ENCODE data around the gene RDX.

RDX gene

DNA sequence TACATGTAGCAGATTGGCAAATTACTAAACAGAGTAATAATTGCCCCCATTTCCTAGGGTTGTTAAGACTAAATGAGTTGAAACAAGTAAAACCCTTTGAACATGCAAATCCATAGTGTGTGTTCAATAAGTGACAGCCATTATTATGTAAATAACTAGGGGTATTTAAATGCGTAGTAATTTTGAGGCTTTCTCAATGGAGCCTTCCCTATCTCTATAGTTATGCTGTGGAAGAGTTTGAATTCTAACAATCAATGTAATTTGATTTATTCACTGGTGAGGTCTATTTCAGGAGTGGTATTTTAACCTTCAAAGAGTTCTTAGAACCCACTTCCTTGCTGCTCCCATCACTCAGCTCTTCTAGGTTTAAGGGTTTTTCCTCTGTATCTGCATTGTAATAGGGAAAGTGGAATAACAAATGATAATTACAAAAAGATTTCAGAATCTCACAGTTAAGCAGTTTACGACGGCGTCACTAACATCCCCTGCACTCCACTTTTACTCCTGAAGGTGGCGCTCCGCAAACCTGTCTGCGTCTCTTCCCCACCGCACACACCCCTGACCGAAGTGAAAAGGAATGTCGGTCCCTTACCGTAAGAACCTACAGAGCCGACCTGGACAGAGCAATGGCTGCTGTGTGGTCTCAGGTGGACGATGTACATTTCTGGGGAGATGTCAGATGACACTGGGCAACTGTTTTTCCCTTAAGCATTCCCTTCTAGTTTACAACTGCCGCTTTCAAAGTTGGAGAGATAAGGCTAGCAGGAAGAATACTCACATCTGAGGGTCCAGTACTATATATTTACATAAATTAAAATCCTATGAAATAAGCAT, 122.4 kb downstream of the RDX start:
- peak; percentile 10 to 30 for DNase-seq (ENCODE audit: low read depth in 2 of 2, low spot score in 1 of 2)

DNA sequence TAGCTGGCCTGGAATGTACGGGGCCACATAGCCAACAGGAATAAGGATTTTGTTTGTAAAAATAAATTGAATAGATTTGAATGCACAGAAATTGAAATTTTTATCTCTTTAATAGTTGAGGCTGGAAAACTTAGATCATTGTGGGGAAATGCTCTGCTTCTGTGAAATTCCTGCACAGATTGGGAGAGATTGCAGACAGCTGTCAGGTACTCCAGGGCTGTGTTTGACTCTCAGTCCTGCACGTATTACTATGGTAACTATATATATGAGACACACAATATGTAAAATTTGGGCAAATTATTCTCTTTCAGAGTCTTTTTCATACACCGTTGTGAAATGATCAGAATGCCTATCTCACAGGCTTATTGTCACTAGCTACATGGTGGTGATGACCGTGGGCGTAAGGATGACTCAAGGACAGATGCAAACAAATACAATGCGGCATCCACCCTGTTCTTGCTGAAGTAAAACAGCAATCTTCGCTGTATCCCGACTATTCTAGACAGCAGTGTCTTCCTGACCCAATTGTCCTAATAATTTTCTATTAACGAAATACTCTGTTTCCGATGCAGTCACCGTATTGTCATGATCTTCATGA, 123.8 kb downstream of the RDX start:
- no peak for DNase-seq (ENCODE audit: low read depth in 2 of 2, low spot score in 1 of 2)

- no peak for DNase-seq (ENCODE audit: low read depth in 2 of 2, low spot score in 1 of 2)
Measured at GRCh38 chr11:110169738-110170137, 126.7 kb downstream of the RDX start.

DNA sequence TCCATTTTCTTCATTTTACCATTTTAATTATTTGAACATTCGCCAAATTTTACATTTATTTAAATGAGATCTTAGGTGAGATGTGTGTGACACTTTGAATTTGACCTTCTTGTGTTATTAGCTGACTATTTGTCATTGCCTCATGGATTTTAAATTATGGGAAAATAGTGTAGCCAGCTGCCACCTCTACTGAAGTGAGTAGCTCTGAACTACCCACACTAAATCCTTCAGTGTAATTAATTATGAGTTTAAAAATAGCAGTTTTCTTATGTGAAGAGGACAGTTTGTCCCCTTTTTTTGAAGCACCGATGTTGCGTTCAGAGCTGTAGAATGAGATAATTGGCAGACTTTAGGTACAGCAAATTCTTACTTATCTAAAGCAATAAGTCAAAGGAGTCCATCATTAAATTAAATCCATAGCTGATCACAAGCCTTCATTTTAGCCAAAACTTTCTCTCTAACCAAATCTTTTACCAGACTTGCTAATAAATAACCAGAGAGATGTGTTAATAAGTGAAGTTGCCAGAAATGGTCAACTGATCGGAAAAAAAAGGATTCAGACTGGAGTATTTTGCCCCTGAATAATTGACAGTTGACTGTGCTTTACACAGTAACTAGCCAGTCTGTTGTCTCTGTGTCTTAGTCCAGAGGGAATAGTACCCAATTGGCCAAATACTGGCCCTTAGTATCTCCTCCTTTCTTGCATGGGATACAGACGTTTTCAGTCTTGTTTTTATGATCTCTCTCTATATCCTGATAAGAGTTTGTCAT, 128.2 kb downstream of the RDX start:
- no peak for DNase-seq (ENCODE audit: low read depth in 2 of 2, low spot score in 1 of 2)

GRCh38 chr11:110165039-110165925, 131.1 kb downstream of the RDX start:
- no peak for DNase-seq (ENCODE audit: low read depth in 2 of 2, low spot score in 1 of 2)

GRCh38 chr11:110162216-110162615, 134.2 kb downstream of the RDX start:
- no peak for DNase-seq (ENCODE audit: low read depth in 2 of 2, low spot score in 1 of 2)

GRCh38 chr11:110161061-110161460, 135.4 kb downstream of the RDX start:
- DNase-seq (ENCODE audit: low read depth in 2 of 2, low spot score in 1 of 2): no peak

DNA sequence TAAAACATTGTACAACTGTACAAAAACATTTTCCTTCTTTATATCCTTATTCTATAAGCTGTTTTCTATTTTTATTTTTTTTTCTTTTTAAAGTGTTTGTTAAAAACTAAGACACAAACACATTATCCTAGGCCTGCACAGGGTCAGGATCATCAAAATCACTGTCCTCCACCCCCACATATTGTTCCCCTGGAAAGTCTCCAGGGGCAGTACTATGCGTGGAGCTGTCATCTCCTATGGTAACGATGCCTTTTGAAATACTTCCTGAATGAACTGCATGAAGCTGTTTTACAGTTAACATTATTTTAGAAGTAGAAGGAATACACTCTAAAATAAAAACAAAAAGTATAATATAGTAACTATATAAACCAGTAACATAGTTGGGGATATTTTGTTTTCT, 136.0 kb downstream of the RDX start:
- no peak for DNase-seq (ENCODE audit: low read depth in 2 of 2, low spot score in 1 of 2)

DNA sequence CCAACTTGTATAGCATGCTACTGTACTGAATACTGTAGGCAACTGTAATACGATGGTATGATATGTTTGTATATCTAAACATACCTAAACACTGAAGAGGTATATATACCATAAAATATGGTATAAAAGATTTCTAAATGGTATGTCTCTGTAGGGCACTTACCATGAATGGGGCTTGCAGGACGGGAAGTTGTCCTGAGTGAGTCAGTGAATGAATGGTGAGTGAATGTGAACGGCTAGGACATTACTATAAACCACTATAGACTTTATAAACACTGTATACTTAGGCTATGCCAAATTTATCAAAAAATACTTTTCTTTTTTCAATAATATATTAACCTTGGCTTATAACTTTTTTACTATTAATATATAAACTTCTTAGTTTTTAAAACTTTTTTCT, 136.4 kb downstream of the RDX start:
- no peak for DNase-seq (ENCODE audit: low read depth in 2 of 2, low spot score in 1 of 2)

GRCh38 chr11:110159476-110159875, 136.9 kb downstream of the RDX start:
- no peak for DNase-seq (ENCODE audit: low read depth in 2 of 2, low spot score in 1 of 2)

- no peak for DNase-seq (ENCODE audit: low read depth in 2 of 2, low spot score in 1 of 2)
Measured at GRCh38 chr11:110158317-110159200, 137.9 kb downstream of the RDX start.

DNA sequence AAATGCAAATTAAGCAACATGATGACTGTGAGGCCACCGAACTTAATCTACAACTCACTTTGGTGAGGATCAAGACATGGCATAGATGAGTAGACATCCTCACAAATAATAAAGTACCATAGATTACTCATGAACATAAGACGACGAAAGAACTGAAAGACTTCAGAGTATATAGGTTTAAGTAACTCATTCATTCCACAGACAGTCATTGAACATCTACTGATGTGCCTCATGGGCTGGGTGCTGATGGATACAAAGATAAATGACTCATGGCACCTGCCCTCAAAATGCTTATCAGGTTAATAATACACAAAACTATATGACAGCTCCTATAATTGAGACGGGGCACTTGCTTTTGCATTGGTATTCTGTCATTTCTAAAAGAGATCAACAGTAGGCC, 139.9 kb downstream of the RDX start:
- DNase-seq (ENCODE audit: low read depth in 2 of 2, low spot score in 1 of 2): no peak

GRCh38 chr11:110153474-110153873, 142.9 kb downstream of the RDX start:
- DNase-seq (ENCODE audit: low read depth in 2 of 2, low spot score in 1 of 2): no peak

DNA sequence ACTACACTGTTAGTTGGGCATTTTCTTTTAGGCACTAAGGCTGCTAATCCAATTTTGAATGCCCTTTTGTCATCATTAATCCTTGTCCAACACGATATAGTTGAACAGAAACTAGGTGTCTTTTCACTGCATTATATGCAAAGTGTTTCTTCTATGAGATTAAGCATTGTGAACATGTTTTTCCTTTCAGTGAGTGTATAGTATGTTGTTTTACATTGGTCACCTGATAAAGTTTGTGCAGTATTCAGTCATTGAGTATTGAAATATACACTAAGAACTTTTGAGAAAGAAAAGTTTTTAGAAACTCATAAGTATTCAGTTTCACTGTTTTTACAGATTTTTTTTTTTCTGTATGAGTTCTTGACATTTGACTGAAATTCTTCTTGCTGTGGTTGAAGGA, 144.2 kb downstream of the RDX start:
- no peak for DNase-seq (ENCODE audit: low read depth in 2 of 2, low spot score in 1 of 2)

GRCh38 chr11:110148775-110149744, 147.4 kb downstream of the RDX start:
- DNase-seq (ENCODE audit: low read depth in 2 of 2, low spot score in 1 of 2): no peak

- DNase-seq (ENCODE audit: low read depth in 2 of 2, low spot score in 1 of 2): no peak
Measured at GRCh38 chr11:110147962-110148709, 148.3 kb downstream of the RDX start.

DNA sequence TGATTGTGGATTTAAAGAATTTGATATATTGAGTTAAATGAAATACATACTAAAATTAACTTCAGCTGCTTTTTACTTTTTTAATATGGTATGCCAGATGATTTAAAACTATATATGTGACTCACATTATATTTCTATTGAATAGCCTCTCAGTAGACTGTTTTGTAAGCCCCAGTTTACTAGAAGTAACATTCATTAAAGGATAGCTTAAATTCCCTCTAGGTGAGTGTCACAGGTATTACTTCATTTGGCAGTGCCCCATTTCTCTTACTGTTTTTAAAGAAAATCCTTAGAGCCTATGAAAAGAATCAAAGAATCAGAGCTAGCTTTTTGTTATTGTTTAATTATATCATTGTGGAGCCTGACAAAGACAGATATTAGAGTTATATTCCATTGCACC, 154.6 kb downstream of the RDX start:
- no peak for DNase-seq (ENCODE audit: low read depth in 2 of 2, low spot score in 1 of 2)

DNA sequence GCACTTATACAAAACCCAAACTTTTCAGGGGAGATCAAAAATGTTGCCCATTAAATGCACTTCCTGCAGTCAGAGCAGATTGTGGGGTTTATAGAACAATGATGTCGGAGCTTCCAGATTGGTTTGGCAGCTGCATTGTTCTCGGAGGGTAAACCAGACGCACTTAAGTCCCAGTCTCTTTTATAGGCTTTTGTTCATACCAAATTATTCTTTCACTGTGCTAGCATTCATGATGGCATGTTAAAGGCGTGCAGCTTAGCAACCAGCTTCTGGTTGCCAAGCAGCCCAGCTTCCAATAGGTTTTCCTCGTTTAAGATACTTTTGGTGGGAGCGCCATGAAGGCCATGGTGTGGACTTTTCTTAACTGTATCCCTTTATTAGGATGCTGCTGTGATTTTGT, 162.3 kb downstream of the RDX start:
- no peak for DNase-seq (ENCODE audit: low read depth in 2 of 2, low spot score in 1 of 2)

All from stimulated activated CD8-positive, alpha-beta memory T cell treated with anti-CD3 and anti-CD28 coated beads, Interleukin-4, amount 100 ng/mL, for 1 hour (primary cell).